BE2C (cell line): ENCODE measurements around the gene FAM107A.

Experiments
- DNase-seq: peaks from one replicate; pipeline ENCODE4 v3.0.0-alpha.2; 2020
- H3K27me3 ChIP-seq: fragments of 250-450 bp; sonication (Bioruptor Pico); 2 replicates; pipeline ENCODE4 v1.5.1; 2020; ENCODE audit warnings: mild to moderate bottlenecking
- H3K36me3 ChIP-seq: fragments of 250-450 bp; sonication (Bioruptor Pico); 2 replicates; pipeline ENCODE4 v1.5.1; 2020; ENCODE audit warnings: mild to moderate bottlenecking
- H3K4me1 ChIP-seq: fragments of 250-450 bp; sonication (Bioruptor Pico); 2 replicates; pipeline ENCODE4 v1.5.1; 2020
- H3K4me3 ChIP-seq: 2 replicates; pipeline ENCODE4 v1.5.1; 2011; ENCODE audit warnings: low read depth, low read length
- H3K9me3 ChIP-seq: fragments of 250-450 bp; sonication (Bioruptor Pico); 2 replicates; pipeline ENCODE4 v1.5.1; 2020
- TF ChIP-seq, protein P1 (sequence below): IDR thresholded peaks from 2 replicates; pipeline ENCODE4 v1.5.1; 2012; ENCODE audit warnings: mild to moderate bottlenecking, low read depth, low read length

Gene FAM107A

DNA sequence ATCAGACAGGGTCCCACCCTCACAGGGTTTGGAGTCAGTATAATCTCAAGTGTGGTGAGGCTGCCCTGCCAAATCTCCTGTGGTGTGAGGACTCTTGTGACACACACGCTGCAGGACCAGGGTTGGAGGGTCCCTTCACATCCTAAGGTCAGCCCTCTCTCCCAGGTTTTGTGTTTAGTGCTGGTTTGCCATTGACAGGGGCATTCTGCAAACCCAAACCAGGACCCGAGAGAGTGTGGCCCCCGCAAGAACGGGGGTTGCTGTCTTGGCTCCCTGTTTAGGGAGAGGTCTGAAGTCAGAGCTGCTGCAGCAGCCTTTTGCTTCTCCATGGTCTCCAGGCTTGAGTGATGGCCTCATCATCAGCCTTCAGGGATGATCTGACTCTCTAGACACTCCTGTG lies 14.7 kb downstream of the FAM107A start:
- Histone ChIP-seq H3K4me3 (no peak overlapping the region), H3K9me3 (no peaks in the 10 kb centered on the region), H3K36me3 (no peaks in the 10 kb centered on the region), H3K4me1 (no peaks in the 10 kb centered on the region), H3K27me3 (no peaks in the 10 kb centered on the region)
- TF ChIP-seq, protein P1, sequence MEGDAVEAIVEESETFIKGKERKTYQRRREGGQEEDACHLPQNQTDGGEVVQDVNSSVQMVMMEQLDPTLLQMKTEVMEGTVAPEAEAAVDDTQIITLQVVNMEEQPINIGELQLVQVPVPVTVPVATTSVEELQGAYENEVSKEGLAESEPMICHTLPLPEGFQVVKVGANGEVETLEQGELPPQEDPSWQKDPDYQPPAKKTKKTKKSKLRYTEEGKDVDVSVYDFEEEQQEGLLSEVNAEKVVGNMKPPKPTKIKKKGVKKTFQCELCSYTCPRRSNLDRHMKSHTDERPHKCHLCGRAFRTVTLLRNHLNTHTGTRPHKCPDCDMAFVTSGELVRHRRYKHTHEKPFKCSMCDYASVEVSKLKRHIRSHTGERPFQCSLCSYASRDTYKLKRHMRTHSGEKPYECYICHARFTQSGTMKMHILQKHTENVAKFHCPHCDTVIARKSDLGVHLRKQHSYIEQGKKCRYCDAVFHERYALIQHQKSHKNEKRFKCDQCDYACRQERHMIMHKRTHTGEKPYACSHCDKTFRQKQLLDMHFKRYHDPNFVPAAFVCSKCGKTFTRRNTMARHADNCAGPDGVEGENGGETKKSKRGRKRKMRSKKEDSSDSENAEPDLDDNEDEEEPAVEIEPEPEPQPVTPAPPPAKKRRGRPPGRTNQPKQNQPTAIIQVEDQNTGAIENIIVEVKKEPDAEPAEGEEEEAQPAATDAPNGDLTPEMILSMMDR: no peak
- no peak for DNase-seq

DNA sequence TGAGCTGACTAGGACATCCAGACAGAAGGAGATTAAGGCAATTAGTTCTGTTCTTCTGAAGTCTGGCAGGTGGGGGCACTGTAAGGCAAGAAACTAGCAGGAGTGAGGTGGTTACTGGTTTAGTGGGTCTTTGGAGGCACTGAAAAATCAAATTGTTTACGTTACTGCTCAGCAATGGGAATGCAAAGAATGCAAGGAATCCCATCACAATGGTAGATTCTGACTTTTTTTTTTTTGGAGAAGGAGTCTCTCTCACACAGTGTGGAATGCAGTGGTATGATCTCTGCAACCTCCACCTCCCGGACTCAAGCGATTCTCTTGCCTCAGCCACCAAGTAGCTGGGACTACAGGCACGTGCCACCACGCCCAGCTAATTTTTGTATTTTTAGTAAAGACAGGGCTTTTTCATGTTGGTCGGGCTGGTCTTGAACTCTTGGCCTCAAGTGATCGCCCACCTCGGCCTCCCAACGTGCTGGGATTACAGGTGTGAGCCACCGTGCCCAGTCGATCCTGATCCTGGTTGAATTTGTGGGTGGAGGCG lies 16.4 kb downstream of the FAM107A start:
- H3K4me3 ChIP-seq: no peak overlapping the region
- no peak for DNase-seq
- H3K4me1 ChIP-seq: no peaks in the 10 kb centered on the region
- no peaks in the 10 kb centered on the region for H3K9me3 ChIP-seq
- TF ChIP-seq, protein P1: no peak
- H3K36me3 ChIP-seq: no peaks in the 10 kb centered on the region
- H3K27me3 ChIP-seq: no peaks in the 10 kb centered on the region

DNA sequence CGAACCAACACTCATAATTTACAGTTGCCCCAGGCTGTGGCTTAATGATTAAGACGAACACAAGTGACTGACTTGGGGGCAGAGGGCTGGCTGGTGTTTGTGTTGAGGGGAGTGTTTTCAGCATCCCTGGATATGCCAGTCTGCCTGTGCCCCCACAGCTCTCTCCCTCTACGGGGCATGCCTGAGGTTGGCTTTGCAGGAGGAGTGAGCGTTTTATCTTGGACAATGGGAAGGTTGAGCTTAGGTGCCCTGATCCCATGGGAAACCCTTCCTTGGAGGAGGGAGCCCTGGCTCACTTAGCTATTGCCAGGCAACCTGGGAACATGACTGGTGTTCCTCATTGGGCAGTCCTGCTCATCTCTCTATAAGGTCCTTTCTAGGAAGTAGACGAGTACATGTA lies 17.6 kb downstream of the FAM107A start:
- Histone ChIP-seq H3K36me3 (no peaks in the 10 kb centered on the region), H3K9me3 (no peaks in the 10 kb centered on the region), H3K4me3 (no peak overlapping the region), H3K27me3 (no peaks in the 10 kb centered on the region), H3K4me1 (no peaks in the 10 kb centered on the region)
- TF ChIP-seq, protein P1: no peak
- DNase-seq: no peak

DNA sequence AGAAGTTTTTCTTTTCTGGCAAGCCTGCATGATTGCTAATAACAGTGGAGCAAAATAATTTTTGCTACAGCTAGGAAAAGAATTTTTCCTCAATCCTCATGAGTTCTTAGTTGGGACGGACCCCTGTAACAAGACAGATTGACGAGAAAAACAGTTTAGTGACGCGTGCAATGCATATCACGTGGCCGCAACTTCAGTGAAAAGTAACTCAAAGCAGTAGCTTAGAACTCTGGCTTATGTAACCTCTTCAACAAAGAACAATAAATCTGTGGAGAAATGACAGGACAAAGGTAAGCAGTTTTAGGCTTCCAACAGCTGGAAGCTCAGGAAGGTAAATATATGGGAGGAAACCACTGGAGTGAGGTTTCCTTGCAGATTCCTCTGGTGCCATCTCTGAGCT lies 19.7 kb downstream of the FAM107A start:
- Histone ChIP-seq H3K4me3 (no peak overlapping the region), H3K27me3 (no peaks in the 10 kb centered on the region), H3K4me1 (no peaks in the 10 kb centered on the region), H3K36me3 (no peaks in the 10 kb centered on the region), H3K9me3 (no peaks in the 10 kb centered on the region)
- DNase-seq: no peak
- TF ChIP-seq, protein P1: no peak

DNA sequence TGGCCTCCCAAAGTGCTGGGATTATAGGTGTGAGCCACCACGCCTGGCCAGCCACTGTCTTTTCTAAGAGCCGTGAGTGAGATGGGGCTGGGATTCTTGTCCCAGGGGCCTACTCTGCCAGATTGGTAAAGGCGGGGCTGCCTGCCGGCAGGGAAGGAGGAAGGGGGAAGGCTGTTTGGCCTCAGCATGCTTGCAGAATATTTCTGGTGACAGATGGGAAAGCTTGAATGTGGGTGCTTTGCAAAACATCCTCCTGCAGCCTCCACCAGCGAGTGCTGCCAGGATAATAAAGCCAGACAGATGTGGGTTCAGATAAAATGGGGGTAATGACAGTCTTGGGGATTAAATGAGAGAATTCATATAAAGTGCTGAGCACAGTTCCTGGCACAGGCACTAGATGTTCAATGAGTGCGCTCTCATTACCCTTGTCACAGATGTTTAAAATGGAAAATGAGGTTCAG lies 20.4 kb downstream of the FAM107A start:
- Histone ChIP-seq H3K36me3 (no peaks in the 10 kb centered on the region), H3K9me3 (no peaks in the 10 kb centered on the region), H3K27me3 (no peaks in the 10 kb centered on the region), H3K4me3 (no peak overlapping the region), H3K4me1 (no peaks in the 10 kb centered on the region)
- TF ChIP-seq, protein P1: no peak
- no peak for DNase-seq

DNA sequence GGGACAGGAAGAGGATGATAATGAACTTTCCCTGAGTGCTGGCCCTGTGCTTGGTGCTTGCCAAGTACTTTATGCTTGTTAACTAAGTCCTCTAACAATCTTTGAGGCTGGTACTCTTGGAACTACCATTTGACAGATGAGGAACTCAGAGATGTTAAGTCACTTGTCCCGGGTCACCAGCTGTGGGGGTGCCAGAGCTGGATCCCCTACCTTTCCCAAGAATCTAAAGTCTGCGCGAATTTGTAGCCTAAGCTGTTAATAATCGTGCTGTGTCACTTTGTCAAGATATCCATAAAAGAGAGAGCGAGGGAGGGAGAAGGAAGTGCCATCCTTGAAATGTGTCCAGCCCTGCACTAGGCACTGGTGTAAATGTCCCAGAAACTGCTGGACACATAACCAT lies 21.2 kb downstream of the FAM107A start:
- Histone ChIP-seq H3K4me3 (no peak overlapping the region), H3K9me3 (no peaks in the 10 kb centered on the region), H3K36me3 (no peaks in the 10 kb centered on the region), H3K27me3 (no peaks in the 10 kb centered on the region), H3K4me1 (no peaks in the 10 kb centered on the region)
- DNase-seq: no peak
- TF ChIP-seq, protein P1: no peak
